ENCODE measurements around the gene CLN3. TPM values are rescaled to one million over a fixed set of nuclear protein-coding genes. Genes with fewer than 3 reads are reported as not detected.
"Not testable (repeated sequence)": the region's sequence is repeated elsewhere in the genome, so short reads cannot be mapped to it uniquely, and the experiment has no call there.

Gene CLN3
- polyA plus RNA-seq, 10 donors: 11.7 to 21.3 (median 15.1) TPM

DNA sequence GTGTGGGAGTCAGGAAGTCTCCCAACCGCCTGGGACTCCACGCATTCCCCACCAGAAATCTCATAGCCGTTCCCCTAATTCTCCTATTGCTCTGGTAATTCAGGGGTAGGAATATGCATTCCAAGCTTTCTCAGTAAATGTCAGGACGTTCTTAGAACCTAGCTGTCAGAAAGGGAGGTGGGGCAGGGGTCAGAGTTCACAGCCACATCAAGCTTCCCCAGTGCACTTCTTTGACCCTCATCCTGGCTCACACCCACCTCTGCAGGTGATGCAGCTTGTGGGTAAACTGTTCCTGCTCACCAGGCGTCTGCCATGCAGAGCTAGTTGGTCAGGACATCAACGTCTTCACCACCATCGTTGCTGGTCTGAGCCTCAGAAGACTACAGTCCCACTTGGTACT is 28.8 kb upstream of the CLN3 start:
- no peak for DNase-seq

DNA sequence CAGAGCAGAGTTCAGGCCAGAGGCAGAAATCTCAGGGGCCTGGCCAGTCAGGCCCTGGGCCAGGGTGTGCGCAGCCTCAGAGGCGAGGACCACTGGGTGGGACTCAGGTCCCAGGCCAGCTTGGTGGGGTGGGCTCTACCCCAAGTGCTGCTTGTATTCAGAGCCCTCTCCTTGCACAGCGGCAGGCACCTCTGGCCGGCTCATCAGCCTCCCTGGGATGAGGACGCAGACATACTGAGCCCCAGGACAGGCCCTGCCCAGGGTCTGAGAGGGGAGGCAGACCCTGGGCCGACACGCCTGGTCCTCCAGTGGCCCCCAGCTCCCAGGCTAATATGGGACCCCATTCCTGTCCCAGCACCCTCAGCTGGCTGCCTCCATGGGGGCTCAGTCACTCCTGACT is 22.4 kb upstream of the CLN3 start:
- DNase-seq: no peak

DNA sequence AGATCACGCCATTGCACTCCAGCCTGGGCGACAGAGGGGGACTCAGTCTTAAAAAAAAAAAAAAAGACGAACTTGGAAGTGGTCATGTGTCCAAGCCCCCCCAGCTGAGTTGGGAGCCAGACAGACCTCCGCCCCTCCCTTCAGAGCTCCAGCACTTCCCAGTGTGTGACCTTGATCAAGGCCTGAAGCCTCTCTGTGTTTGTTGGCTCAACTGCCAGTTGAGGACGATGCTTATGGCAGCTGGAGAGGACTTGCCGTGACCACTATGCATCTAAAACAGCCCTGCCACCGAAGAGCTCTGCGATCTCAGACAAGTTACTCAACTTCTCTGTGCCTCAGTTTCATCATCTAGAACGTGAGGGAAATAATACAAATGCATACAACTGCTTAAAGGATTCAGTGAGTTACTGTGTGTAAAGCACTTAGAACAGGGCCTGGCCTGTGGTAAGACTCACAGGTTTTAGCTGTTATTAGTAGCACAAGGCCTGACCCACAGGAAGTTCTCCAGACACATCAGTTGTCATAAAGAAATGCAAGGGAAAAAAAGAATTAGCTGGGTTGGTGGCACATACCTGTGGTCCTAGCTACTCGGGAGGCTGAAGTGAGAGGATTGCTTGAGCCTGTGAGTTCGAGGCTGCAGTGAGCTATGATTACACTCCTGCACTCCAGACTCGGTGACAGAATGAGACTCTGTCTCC is 21.8 kb upstream of the CLN3 start:
- no peak for DNase-seq

DNA sequence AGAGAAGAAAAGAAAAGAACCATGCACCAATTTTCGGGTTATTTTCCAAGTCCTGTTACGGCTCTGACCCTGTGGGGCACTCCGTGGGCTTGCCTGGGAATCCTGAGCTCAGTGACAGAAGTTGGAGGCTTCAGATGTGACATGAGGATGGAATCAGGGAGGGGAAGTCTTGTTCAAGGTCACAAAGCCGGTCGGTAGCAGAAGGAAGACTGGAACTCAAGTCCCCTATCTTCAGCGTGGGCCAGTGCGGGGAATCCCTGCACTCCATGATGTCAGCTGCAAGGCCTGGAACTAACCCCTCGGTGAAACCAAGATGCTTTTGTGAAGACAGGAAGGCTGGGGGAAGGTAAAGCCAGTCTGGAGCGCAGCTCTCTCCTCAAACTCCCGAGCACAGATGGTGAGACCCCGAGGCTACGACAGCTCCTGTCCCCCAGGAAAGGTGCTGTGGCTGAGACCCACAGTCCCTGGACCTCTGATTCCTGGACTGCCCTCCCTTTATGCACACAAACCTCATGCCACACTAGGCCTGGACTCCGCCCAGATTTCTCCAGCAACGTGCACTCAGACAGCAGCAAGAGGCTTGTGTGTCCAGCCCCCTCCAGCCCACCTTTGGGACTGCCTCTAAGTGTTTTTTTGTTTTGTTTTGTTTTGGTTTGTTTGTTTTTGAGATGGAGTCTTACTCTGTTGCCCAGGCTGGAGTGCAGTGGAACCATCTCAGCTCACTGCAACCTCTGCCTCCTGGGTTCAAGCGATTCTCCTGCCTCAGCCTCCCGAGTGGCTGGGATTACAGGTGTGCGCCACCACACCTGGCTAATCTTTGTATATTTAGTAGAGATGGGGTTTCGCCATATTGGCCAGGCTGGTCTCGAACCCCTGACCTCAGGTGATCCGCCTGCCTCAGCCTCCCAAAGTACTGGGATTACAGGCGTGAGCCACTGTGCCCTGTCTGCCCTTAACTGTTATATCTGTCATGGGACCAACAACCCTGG is 20.2 kb upstream of the CLN3 start:
- no peak for DNase-seq

DNA sequence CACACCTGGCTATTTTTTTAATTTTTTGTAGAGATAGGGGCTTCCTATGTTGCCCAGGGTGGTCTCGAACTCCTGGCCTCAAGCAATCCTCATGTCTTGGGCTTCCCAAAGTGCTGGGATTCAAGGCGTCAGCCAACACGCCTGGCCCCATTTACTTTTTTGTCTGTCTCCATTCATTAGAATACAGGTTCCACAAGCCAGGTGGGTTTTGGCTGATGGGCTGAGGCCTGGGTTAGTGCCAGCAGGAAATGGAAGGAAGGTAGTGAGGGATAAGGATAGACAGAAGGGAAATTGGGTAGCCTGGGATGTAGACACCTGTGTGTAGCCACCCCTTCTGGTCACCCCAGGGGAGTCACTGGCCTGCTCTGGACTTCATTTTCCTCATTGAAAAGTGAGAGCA is 19.2 kb upstream of the CLN3 start:
- DNase-seq: no peak

DNA sequence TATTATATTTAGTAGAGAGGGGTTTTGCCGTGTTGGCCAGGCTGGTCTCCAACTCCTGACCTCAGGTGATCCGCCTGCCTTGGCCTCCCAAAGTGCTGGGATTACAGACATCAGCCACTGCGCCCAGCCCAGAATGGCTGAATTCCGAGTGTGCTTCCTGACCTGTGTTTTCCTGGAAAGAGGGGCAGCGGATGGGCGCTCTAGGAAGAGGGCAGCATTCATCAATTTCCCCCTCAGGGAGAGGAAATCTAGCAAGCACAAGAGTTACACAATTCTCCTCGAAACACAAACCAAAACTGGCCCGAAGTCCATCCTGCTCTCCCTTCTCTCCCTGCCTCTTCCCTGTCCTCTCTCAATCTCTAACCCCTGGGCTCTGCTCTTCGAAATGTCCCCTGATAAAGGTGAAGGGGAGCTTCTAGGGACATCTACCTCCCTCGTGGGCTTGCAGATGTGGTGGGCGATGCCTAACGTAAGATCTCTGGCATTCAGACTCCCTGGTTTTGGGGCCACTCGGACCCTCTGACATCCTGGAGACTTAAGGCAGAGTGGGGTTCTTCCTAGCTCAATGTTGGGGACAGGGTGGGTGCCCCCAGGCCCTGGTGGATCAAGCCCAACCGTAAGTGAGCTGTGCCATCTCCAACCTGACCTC is 13.7 kb upstream of the CLN3 start:
- DNase-seq: no peak

DNA sequence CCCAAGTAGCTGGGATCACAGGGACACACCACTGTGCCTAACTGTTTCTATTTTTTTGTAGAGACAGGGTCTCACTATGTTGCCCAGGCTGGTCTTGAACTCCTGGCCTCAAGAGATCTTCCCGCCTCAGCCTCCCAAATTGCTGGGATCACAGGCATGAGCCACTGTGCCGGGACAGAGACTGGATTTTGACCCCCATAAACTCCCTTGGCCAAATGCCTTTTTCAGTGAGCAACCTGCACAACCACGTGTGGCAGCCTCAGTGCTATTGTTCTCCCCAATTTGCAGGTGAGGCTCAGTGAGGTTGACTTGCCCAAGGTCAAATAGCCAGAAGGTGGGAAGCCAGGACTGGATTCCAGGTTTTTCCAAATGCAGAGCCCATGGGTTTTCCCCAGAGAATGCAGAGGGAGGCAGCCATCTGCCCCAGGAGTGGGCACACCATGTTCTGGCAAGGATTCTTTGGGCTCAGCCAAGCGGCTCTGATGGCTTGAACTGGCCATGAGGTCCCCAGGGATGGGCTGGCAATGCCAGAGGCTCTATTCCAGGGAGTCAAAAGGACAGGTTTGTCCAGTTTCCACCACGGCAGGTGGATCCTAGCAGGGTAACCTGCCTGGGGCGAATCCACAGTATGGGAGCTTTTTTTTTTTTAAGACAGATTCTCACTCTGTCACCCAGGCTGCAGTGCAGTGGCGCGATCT is 13.0 kb upstream of the CLN3 start:
- DNase-seq: no peak

DNA sequence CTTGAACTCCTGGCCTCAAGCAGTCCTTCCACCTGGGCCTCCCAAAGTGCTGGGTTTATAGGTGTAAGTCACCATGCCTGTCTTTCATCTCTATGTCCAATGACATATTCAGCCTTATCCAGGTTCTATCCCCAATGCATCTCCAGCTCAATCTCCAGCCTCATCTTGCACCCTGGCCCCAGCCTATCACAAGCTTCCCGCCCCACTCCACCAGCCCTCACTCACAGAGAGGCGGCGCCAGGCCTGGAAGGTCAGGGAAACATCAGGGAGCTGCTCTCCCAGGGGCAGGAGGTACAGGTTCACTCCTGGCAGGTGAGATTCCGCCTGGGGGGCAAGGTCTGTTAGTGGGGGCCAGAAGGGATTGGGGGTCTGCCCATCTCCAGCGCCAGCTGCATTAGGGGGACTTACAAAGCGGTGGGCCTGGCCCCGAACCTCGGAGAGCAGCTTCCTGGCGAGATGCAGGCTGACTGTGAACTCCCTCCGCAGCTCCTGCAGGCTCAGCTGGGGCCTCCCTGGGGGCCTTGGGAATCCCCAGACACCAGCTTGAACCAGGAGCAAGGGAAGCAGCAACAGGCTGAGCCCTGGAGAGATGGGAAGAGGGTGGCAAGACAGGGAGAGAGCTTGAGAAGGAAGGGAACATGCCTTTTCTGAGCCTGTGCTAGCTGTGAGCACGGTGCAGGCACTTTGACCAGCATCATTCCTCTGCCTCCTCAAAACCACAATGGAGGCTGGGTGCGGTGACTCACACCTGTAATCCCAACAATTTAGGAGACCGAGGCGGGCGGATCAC is 11.8 kb upstream of the CLN3 start:
- no peak for DNase-seq

DNA sequence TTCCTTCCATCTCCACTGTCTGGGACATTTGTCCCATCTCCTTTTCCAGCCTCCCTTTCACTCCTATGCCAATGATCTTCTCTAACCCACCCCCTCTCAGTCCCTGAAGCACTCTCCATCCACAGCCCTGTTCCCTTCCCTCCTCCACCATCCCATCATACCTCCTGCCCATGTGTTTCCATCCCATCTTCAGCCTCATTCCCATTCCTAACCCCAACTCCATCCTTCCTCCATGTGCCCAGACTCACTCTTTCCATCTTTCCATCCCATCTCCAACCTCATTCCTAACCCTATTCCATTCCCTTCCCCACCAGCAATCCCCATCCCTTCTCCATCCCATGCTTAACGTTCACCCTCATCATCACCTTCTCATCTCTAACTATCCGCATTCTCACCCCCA is 10.4 kb upstream of the CLN3 start:
- no peak for DNase-seq

DNA sequence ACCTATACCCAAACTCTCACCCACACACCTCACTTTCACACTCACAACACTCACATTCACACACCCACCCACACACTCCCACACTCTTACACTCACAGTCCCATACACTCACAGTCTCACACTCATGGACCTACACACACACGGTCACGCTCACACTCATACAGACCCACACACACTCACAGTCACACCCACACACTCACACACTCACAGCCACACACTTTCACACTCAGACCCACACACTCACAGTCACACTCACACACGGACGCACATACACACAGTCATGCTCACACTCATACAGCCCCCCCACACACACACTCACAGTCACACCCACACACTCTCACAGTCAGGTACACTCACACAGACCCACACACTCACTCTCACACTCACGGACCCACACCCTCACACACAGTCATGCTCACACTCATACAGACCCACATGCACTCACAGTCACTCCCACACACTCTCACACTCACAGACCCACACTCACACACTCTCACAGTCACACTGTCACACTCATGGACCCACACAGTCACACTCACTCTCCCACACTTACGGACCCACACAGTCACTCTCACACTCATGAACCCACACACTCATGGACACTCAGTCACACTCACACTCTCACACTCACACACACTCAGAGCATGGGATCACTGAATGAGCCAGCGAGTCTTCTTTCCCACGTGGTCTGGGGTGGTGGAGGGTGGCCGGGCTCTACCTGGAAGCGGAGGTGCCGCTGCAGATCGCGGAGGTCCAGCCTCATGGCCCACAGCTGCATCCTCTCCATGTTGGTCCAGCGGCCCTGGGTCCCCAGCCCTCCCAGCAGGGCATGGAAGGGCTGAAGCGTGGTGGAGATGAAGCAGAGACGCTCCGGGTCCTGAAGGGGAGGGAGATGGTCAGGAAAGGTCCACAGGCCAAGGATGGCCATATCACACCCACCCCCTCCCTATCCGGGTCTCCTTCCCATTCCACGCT is 9.7 kb upstream of the CLN3 start:
- no peak for DNase-seq

DNA sequence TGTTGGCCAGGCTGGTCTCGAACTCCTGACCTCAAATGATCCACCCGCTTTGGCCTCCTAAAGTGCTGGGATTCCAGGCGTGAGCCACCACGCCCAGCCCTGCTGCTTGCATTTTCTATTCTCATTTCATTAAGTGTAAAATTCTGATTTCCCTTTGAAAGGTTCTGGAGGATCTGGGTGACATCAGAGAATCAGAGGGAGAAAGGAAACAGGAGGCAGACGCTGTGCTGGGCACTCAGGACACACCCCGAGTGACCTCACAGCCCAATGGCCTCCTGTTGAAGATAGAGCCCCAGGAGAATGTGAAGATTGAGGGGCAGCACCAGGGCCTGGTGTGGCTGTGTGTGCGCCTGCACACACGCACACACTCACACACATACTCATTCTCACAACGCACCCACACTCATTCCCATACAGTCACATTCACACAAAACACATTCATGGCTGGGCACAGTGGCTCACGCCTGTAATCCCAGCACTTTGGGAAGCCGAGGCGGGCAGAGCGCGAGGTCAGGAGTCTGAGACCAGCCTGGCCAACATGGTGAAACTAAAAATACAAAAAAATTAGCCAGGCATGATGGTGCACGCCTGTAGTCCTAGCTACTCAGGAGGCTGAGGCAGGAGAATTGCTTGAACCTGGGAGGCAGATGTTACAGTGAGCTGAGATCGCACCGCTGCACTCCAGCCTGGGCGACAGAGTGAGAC is 8.8 kb upstream of the CLN3 start:
- not testable (repeated sequence) for DNase-seq

DNA sequence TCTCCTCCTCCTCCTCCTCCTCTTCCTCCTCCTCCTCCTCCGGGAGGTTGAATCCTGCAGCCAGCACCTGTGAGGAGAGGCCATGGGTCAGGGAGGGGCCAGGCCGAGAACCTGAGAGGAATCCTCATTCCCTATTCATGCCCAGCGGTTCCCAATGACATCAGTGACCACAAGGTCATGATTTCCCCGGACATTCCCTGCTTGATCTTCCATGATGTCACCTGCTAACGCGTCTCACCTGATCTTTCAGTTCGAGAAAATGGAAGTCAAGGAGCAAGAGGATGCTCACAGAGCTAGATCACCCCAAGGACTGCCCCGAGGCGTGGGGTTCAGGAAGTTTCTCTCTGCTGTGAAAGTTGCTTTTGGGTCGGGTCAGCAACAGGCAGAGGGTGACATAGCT is 8.0 kb upstream of the CLN3 start:
- DNase-seq: no peak

DNA sequence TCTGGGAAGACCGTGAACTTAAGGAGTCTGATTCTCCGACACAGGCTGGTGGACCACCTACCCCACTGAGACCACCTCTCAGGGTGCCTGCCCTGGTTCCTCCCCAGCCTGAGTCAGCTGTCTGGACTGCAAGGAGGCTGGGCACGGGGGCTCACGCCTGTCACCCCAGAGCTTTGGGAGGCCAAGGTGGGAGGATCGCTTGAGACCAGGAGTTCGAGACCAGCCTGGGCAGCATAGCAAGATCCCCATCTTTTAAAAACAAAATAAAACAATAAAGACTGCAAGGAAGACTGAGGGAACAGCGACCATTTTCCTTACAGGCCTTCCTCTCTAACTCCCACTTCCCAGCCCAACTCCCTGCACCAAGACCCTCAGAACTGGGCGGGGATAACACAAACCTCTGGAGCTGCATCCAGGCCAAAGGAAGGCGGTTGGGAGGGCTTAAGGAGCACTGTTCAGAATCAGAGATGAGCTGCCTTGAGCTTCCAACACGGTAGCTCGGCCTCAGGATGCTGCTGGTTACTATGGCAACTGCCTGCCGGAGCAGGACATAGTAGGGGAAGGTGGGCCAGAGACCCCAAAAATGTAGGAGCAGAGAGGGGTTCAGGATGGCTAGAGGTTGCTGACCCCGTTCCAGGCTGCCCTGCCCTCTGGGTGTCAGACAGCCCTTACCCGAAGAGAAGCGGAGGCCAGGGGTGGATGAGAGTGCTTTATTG is 7.0 kb upstream of the CLN3 start:
- no peak for DNase-seq

DNA sequence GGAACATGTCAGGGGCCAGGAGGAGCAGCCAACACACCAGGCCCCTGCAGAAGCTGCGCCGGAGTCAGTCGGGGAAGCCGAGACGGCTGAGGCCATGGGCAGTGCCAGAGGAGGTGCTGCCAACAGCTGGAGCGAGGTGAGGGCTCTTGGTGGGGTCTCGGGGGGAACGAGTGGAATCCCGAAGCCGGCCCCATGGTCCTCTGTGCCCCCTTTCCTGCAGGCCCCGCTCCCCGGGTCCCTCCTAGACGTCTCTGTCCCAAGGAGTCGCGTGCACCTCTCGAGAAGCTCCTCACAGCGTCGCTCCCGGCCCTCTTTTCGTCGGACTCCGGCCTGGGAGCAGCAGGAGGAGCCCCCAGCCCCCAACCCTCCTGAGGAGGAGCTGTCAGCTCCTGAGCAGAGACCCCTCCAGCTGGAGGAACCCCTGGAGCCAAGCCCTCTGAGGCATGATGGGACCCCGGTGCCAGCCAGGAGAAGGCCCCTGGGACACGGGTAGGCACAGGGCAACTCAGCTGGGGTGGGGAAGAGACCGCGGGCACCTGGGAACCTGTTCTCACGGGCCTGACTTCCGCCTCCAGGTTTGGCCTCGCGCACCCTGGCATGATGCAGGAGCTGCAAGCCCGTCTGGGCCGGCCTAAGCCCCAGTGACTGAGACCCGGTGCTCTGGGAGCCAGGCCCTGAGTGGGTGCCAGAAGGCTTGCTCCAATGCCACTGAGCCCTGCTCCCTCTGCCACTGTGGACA is 6.2 kb upstream of the CLN3 start:
- no peak for DNase-seq

DNA sequence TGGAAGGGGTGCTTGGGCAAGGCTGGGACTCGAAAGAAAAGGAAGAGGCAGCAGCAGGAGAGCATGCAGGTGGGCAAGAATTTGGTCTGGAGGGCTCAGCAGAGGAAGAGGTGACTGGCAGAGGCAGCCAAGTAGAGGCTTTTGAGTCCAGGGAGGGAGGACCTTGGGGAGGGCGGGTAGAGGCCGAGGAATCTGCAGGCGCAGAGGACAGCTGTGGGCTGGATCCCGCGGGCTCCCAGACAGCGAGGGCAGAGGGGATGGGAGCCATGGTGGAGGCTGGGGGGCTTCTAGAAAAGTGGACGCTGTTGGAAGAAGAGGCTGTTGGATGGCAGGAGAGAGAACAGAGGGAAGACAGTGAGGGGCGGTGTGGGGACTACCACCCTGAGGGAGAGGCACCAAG is 5.5 kb upstream of the CLN3 start:
- no peak for DNase-seq

DNA sequence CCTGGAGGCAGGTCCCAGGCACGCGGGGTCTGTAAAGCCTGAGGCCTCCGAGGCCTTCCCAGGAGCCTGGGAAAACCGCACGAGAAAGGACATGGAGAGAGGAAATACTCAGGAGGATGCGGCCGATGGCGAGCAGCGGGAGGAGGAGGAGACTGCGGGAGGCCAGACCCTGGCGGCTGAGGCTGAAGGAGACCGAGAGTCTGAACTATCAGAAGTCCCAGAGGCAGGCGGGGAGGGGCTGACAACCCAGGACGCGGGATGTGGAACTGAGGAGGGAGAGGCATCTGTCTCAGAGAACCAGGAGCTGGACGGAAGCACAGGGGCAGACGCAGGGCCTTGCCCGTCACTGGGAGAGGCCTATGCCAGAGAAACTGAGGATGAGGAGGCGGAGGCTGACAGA is 5.0 kb upstream of the CLN3 start:
- DNase-seq: no peak

DNA sequence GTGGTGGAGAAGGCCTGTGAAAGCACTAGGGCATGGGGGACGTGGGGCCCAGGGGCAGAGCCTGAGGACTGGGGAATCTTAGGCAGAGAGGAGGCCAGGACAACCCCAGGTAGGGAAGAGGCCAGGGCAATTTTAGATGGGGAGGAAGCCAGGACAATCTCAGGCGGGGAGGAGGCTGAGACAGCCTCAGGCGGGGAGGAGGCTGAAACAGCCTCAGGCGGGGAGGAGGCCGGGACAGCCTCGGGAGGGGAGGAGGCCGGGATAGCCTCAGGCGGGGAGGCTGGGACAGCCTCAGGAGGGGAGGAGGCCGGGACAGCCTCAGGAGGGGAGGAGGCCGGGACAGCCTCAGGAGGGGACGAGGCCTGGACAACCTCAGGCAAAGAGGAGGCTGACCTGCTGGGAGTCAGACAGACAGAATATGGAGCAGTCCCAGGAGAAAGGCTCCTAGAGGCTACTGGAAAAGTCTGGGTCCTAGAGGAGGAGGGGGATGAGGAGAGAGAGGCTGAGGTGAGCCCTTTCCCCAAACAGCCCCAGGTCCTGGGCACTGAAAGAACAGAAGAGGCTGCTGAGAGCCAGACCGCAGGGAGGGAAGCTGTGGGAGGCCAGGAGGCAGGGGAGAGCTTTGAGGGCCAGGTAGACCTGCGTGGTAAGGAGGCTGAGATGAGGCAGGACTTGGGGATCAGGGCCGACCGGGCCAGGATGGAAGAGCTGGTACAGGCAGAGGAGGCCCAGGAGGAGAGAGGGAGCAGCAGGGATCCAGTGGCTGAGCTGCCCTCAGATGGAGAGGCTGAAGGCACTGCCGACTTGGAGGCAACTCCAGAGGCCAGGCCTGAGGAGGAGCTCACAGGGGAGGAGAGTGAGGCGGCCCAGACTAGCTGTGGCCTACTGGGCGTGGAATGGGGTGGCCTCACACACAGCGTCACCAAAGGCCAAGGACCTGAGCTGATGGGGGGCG is 4.2 kb upstream of the CLN3 start:
- no peak for DNase-seq
